Spleen (tissue), 7 donors: Measurements from ENCODE around the gene FOXE1.

Experiments used
- CTCF ChIP-seq, 11 experiments: fragments of 200-600 bp in 7 of 11; fragments of 450-650 bp in 4 of 11; sonication (generic) in 4 of 11; IDR thresholded peaks in 8 of 11; conservative IDR thresholded peaks in 3 of 11; 1 replicate in 7 of 11; 2 replicates in 4 of 11; pipeline versions ENCODE4 v1.4.0 to v1.8.0; 2016 to 2021; ENCODE audit warnings: antibody characterized with exemption in 11 of 11, inconsistent platforms in 4 of 11, mild to moderate bottlenecking in 1 of 11
- POLR2A ChIP-seq, 3 donors: fragments of 450-650 bp; IDR thresholded peaks; one replicate each; pipeline ENCODE4 v1.5.1; 2017; ENCODE audit warnings: antibody characterized with exemption in 3 of 3, mild to moderate bottlenecking in 1 of 3
- donor health status: DM: no; HTN: no; CAD: no; lungs with moderate emphysema.
- donor health status: DM: no; HTN: no; CAD: no.
- donor health status: DM: no; HTN: no; CAD: no.

DNA sequence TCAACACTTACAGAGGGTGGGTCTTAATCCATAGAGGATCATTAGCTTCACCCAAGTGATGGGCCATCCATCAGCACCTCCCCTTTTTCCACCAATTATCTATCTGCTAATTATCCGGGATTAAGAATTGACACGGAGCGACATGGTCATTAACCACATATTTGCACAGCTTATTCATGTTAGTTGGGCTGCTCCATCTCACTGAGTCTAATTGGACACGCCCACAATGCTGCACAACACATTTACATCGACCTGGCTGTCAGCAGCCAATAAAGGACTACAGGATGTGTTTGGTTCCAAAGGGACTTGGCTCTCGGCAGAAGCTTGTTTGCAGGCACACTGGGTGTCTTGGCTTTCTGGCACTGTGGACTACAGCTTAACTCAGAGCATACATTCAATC, 21.6 kb downstream of the FOXE1 start:
- TF ChIP-seq CTCF (IDR thresholded peaks at IDR 0.05 in 8 of 11, conservative IDR thresholded peaks at IDR 0.05 in 3 of 11) (no peak), POLR2A (IDR thresholded peaks at IDR 0.05) (no peak)
